ENCODE data around the gene ATP11C.
A peak's percentile ranks its signal among the peaks of the same experiment; 100 is the strongest.
"Not testable (repeated sequence)": the region's sequence is repeated elsewhere in the genome, so short reads cannot be mapped to it uniquely, and the experiment has no call there.

The ATP11C gene

GRCh38 chrX:139862208-139862607 is 70.6 kb downstream of the ATP11C start:
- no peak overlapping the region for H3K4me3 Mint-ChIP-seq
- no peaks in the 10 kb centered on the region for H3K9me3 Mint-ChIP-seq
- no peaks in the 10 kb centered on the region for H3K4me1 Mint-ChIP-seq (ENCODE audit: low read depth)
- DNase-seq (ENCODE audit: low spot score): no peak
- peaks cover 4% of the 10 kb centered on the region for H3K36me3 Mint-ChIP-seq (ENCODE audit: low read depth)
- no peaks in the 10 kb centered on the region for H3K27me3 Mint-ChIP-seq (ENCODE audit: low read depth)
- H3K27ac Mint-ChIP-seq: no peak overlapping the region

DNA sequence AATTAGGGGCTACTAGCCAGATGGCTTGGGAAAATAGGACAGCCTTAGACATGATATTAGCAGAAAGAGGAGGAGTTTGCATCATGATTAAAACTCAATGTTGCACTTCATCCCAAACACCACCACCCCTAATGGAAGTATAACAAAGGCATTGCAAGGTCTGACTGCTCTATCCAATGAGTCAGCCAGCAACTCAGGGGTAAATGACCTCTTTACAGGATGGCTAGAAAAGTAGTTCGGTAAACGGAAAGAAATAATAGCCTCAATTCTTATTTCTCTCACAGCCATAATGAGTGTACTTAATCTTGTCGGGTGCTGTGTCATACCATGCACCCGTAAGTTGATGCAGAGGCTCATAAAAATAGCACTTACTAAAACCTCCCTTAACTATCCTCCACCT is 76.0 kb downstream of the ATP11C start:
- H3K9me3 Mint-ChIP-seq; H3K4me3 Mint-ChIP-seq; H3K27me3 Mint-ChIP-seq (ENCODE audit: low read depth); H3K27ac Mint-ChIP-seq; H3K4me1 Mint-ChIP-seq (ENCODE audit: low read depth); H3K36me3 Mint-ChIP-seq (ENCODE audit: low read depth); DNase-seq (ENCODE audit: low spot score): not testable (repeated sequence)

DNA sequence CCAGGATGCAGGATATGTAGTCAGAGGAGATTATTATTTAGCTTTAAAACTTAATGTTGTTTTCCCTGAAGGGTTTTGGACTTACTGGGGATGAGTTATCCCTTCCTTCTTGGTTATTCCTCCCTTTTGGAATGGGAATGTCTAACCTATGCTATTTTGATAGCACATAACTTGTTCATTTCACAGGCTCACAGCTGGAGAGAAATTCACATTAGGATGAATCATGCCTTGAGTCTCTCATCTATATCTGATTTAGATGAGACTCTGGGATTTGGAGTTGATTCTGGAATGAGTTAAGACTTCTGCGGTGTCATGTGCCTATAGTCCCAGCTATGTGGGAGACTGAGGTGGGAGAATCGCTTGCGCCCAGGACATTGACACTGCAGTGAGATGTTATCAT is 81.1 kb downstream of the ATP11C start:
- Mint-ChIP-seq H3K27ac (no peak overlapping the region), H3K4me1 (ENCODE audit: low read depth) (no peaks in the 10 kb centered on the region), H3K9me3 (no peaks in the 10 kb centered on the region), H3K4me3 (no peak overlapping the region), H3K27me3 (ENCODE audit: low read depth) (no peaks in the 10 kb centered on the region), H3K36me3 (ENCODE audit: low read depth) (no peaks in the 10 kb centered on the region)
- DNase-seq (ENCODE audit: low spot score): no peak

GRCh38 chrX:139850968-139851367 is 81.9 kb downstream of the ATP11C start:
- Mint-ChIP-seq H3K36me3 (ENCODE audit: low read depth) (no peaks in the 10 kb centered on the region), H3K4me3 (no peak overlapping the region), H3K27me3 (ENCODE audit: low read depth) (no peaks in the 10 kb centered on the region), H3K9me3 (no peaks in the 10 kb centered on the region), H3K27ac (no peak overlapping the region), H3K4me1 (ENCODE audit: low read depth) (no peaks in the 10 kb centered on the region)
- DNase-seq (ENCODE audit: low spot score): no peak

GRCh38 chrX:139844884-139845283 is 88.0 kb downstream of the ATP11C start:
- H3K4me3 Mint-ChIP-seq: no peak overlapping the region
- no peaks in the 10 kb centered on the region for H3K9me3 Mint-ChIP-seq
- H3K36me3 Mint-ChIP-seq (ENCODE audit: low read depth): peaks cover 3% of the 10 kb centered on the region
- no peak overlapping the region for H3K27ac Mint-ChIP-seq
- no peak for DNase-seq (ENCODE audit: low spot score)
- H3K4me1 Mint-ChIP-seq (ENCODE audit: low read depth): no peaks in the 10 kb centered on the region
- no peaks in the 10 kb centered on the region for H3K27me3 Mint-ChIP-seq (ENCODE audit: low read depth)

DNA sequence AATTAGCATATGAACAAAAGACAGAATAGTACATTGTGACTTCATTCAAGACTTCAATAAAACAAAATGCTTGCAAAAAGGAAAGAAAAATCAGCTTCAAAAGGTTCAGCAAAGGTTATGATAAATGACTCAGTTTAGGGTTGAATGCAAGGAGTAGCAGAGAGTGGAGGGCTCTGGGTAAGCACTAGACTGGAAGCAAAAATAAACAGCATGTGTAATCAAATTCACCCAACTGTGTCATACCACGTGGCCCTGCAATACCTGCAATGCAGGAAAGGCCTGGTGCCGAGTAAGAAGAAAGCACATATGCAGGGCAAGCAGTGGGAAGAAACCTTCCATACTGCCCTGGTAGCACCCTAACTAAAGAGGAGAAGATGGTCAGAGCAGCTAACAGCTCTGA is 88.7 kb downstream of the ATP11C start:
- DNase-seq (ENCODE audit: low spot score): no peak
- Mint-ChIP-seq H3K27ac (no peak overlapping the region), H3K4me1 (ENCODE audit: low read depth) (no peaks in the 10 kb centered on the region), H3K36me3 (ENCODE audit: low read depth) (peaks cover 3% of the 10 kb centered on the region), H3K27me3 (ENCODE audit: low read depth) (no peaks in the 10 kb centered on the region), H3K4me3 (no peak overlapping the region), H3K9me3 (peaks cover 5% of the 10 kb centered on the region)

- no peaks in the 10 kb centered on the region for H3K27me3 Mint-ChIP-seq (ENCODE audit: low read depth)
- no peak overlapping the region for H3K4me3 Mint-ChIP-seq
- H3K27ac Mint-ChIP-seq: no peak overlapping the region
- H3K9me3 Mint-ChIP-seq: peaks cover 5% of the 10 kb centered on the region
- no peaks in the 10 kb centered on the region for H3K4me1 Mint-ChIP-seq (ENCODE audit: low read depth)
- peaks cover 6% of the 10 kb centered on the region for H3K36me3 Mint-ChIP-seq (ENCODE audit: low read depth)
- DNase-seq (ENCODE audit: low spot score): no peak
These were observed 90.3 kb downstream of the ATP11C start for GRCh38 chrX:139842326-139843185.

GRCh38 chrX:139836335-139836734 is 96.5 kb downstream of the ATP11C start:
- not testable (repeated sequence) for H3K4me1 Mint-ChIP-seq (ENCODE audit: low read depth); H3K27ac Mint-ChIP-seq; H3K27me3 Mint-ChIP-seq (ENCODE audit: low read depth); H3K36me3 Mint-ChIP-seq (ENCODE audit: low read depth); DNase-seq (ENCODE audit: low spot score); H3K9me3 Mint-ChIP-seq; H3K4me3 Mint-ChIP-seq

DNA sequence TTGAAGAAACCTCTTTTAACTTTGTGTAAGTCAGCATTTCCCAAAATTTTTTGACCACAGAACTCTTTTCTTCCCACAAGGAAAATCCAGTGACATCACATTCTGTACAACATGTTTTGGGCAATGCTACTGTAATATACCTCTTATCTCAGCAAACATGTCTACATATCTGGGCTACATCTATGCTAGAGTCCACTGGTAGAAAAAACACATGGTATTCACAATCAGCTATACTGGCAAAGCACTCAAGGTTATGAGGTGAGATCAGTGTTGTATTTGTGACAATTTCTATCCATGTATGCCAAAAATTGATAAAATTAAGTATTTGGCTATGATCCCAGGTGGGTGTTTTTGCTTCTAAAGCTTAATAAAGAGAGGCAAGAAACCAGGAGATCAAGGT is 98.0 kb downstream of the ATP11C start:
- Mint-ChIP-seq H3K27ac (no peak overlapping the region), H3K27me3 (ENCODE audit: low read depth) (no peaks in the 10 kb centered on the region), H3K4me3 (no peak overlapping the region), H3K36me3 (ENCODE audit: low read depth) (peaks cover 2% of the 10 kb centered on the region), H3K9me3 (peaks cover 5% of the 10 kb centered on the region), H3K4me1 (ENCODE audit: low read depth) (peaks cover 10% of the 10 kb centered on the region)
- DNase-seq (ENCODE audit: low spot score): no peak

DNA sequence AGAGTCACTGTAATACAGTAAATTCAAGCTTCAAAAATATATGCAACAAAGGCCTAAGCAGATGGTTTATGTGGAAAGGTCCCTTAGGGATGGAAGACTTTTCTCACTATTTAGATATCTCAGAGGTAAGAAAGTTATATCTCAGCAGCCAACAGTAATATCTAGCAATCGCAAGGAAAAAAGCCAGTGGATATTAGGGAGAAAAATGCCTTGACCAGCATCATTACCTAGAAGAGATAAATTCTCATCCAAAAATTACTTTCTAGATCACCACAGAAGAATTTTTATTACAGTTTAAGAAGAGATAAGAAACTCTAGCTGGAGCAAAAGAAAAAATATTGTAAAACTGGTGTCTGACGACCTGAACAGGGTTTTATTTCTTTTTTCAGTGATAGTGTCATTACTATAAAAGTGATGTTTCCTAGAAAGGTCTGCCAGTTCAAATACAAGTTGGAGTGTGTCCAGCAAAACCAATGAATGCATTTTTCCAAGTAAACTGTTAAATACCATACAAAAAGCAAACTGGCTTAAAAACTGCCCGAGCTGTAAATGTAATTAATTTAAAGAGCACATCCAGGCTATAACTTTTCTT is 100.0 kb downstream of the ATP11C start:
- Mint-ChIP-seq H3K27ac (no peak overlapping the region), H3K36me3 (ENCODE audit: low read depth) (no peaks in the 10 kb centered on the region), H3K4me1 (ENCODE audit: low read depth) (peaks cover 10% of the 10 kb centered on the region), H3K4me3 (no peak overlapping the region), H3K27me3 (ENCODE audit: low read depth) (no peaks in the 10 kb centered on the region), H3K9me3 (no peaks in the 10 kb centered on the region)
- no peak for DNase-seq (ENCODE audit: low spot score)

GRCh38 chrX:139831675-139832456 is 101.0 kb downstream of the ATP11C start:
- Mint-ChIP-seq H3K27ac (no peak overlapping the region), H3K27me3 (ENCODE audit: low read depth) (no peaks in the 10 kb centered on the region), H3K4me3 (peak overlapping the region; percentile 3), H3K9me3 (no peaks in the 10 kb centered on the region), H3K4me1 (ENCODE audit: low read depth) (peaks cover 10% of the 10 kb centered on the region), H3K36me3 (ENCODE audit: low read depth) (no peaks in the 10 kb centered on the region)
- DNase-seq (ENCODE audit: low spot score): no peak

DNA sequence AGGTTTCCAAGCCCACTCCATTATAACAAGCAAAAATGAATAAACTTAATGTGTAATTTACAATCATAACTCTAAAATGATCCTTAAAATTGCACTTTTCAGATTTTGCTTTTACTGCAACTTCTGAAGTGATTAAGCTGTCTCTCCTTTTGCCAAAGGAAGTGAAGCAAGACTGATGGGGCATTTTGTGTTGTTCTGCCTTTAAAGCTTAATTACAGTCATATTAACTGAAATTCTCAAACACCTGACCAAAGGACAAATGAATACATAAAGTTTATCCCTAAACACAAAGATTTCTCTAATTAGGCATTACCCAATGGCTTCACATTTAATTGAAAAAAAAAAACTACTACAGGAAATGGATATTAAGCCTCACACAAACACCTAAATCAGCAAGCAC is 101.8 kb downstream of the ATP11C start:
- Mint-ChIP-seq H3K4me1 (ENCODE audit: low read depth) (peaks cover 10% of the 10 kb centered on the region), H3K36me3 (ENCODE audit: low read depth) (no peaks in the 10 kb centered on the region), H3K27me3 (ENCODE audit: low read depth) (no peaks in the 10 kb centered on the region), H3K27ac (no peak overlapping the region), H3K4me3 (no peak overlapping the region), H3K9me3 (no peaks in the 10 kb centered on the region)
- DNase-seq (ENCODE audit: low spot score): no peak

- Mint-ChIP-seq H3K27ac (no peak overlapping the region), H3K4me1 (ENCODE audit: low read depth) (peaks cover 13% of the 10 kb centered on the region), H3K27me3 (ENCODE audit: low read depth) (no peaks in the 10 kb centered on the region), H3K36me3 (ENCODE audit: low read depth) (no peaks in the 10 kb centered on the region), H3K9me3 (no peaks in the 10 kb centered on the region), H3K4me3 (no peak overlapping the region)
- no peak for DNase-seq (ENCODE audit: low spot score)
These were observed 104.0 kb downstream of the ATP11C start for GRCh38 chrX:139828830-139829229.

- Mint-ChIP-seq H3K4me3 (no peak overlapping the region), H3K9me3 (no peaks in the 10 kb centered on the region), H3K36me3 (ENCODE audit: low read depth) (no peaks in the 10 kb centered on the region), H3K4me1 (ENCODE audit: low read depth) (peaks cover 13% of the 10 kb centered on the region), H3K27ac (no peak overlapping the region), H3K27me3 (ENCODE audit: low read depth) (no peaks in the 10 kb centered on the region)
- no peak for DNase-seq (ENCODE audit: low spot score)
These were observed 104.8 kb downstream of the ATP11C start for GRCh38 chrX:139828033-139828432.

All from T-helper 2 cell treated with Interferon-gamma antibody and Interleukin-4, amounts not matched to agents 5 μg/mL and 100 μg/mL, for 36 hours (primary cell).